AG04450 (cell line): ENCODE data around the gene TBPL2. TPM values are rescaled to one million over a fixed set of nuclear protein-coding genes. Genes with fewer than 3 reads are reported as not detected.

ENCODE experiments used
- CTCF ChIA-PET: fragments of 300-600, 350-600 bp; formaldehyde crosslinking; extraction: SDS; loops from one replicate; lab custom pipeline; 2022; ENCODE audit warnings: antibody characterized with exemption, inconsistent platforms; lab: Charles Lee
- POLR2A ChIA-PET: fragments of 350-600 bp; formaldehyde crosslinking; extraction: SDS; loops from one replicate; lab custom pipeline; 2021; ENCODE audit warnings: antibody characterized with exemption, inconsistent platforms; lab: Yijun Ruan, JAX
- DNase-seq: peaks from one replicate; pipeline ENCODE4 v3.0.0-alpha.2; 2011; ENCODE audit warnings: low read depth, low spot score
- H3K27ac ChIP-seq: one replicate; pipeline ENCODE4 v1.5.1; 2012; ENCODE audit warnings: low read depth, low read length, control low read depth
- H3K27me3 ChIP-seq: one replicate; pipeline ENCODE4 v1.6.0; 2012; ENCODE audit warnings: low read length; ENCODE audit not compliant: control insufficient read depth, insufficient read depth
- H3K4me3 ChIP-seq: 2 replicates; pipeline ENCODE4 v1.5.1; 2011; ENCODE audit warnings: mild to moderate bottlenecking, low read depth, low read length, control low read depth
- H3K9me3 ChIP-seq: 2 replicates; pipeline ENCODE4 v1.5.1; 2012; ENCODE audit warnings: low read length; ENCODE audit not compliant: control insufficient read depth, insufficient read depth
- CTCF ChIP-seq: IDR thresholded peaks from 2 replicates; pipeline ENCODE4 v1.5.1; 2011; ENCODE audit warnings: low read depth, low read length, control low read depth, inconsistent platforms
- polyA plus RNA-seq: library from polyadenylated mRNA; depleted of rRNA; stranded (reverse); fragments of >200 nt; gene quantifications from 2 replicates; pipeline ENCODE4 v1.2.3, GENCODE V29; 2011

TBPL2 gene
- polyA plus RNA-seq, 1 experiment: not detected

GRCh38 chr14:55433880-55434804 lies 6.3 kb downstream of the TBPL2 start:
- no peak for TF ChIP-seq CTCF
- no peak overlapping the region for H3K4me3 ChIP-seq
- peaks cover 7% of the 10 kb centered on the region for H3K27me3 ChIP-seq
- POLR2A ChIA-PET: no interaction called here
- H3K9me3 ChIP-seq: no peaks in the 10 kb centered on the region
- H3K27ac ChIP-seq: no peak overlapping the region
- DNase-seq: no peak
- CTCF ChIA-PET: interaction anchor here (1.4 to 6.6 kb wide), 8 partner anchors 13 to 1053 kb away, joined by 4 to 68 read pairs (median 6); partner anchors contain the start of gene FBXO34

- Histone ChIP-seq H3K9me3 (no peaks in the 10 kb centered on the region), H3K27me3 (peaks cover 7% of the 10 kb centered on the region), H3K27ac (no peak overlapping the region), H3K4me3 (no peak overlapping the region)
- CTCF ChIA-PET: interaction anchor here (0.6 to 6.6 kb wide), 8 partner anchors 9 to 411 kb away, joined by 3 to 68 read pairs (median 7); partner anchors contain the start of gene FBXO34
- POLR2A ChIA-PET: no interaction called here
- no peak for TF ChIP-seq CTCF
- DNase-seq: no peak
Observed at GRCh38 chr14:55432628-55433027, 7.8 kb downstream of the TBPL2 start.

GRCh38 chr14:55430024-55430690 lies 10.3 kb downstream of the TBPL2 start:
- POLR2A ChIA-PET: no interaction called here
- CTCF ChIA-PET: interaction anchor here (0.5 to 3.4 kb wide), 27 partner anchors 16 to 1763 kb away, joined by 3 to 27 read pairs (median 4); partner anchors contain the start of gene FBXO34

GRCh38 chr14:55427439-55427838 lies 13.0 kb downstream of the TBPL2 start:
- no peak for TF ChIP-seq CTCF
- ChIA-PET CTCF (interaction anchor here (0.7 to 3.3 kb wide), 9 partner anchors 9 to 1060 kb away, joined by 3 to 27 read pairs (median 5); no protein-coding TSS in a partner anchor), POLR2A (interaction anchor here (0.7 kb wide), 1 partner anchor 103 kb away, joined by 3 read pairs; no protein-coding TSS in a partner anchor)
- no peak overlapping the region for H3K27ac ChIP-seq
- H3K4me3 ChIP-seq: no peak overlapping the region
- DNase-seq: no peak
- H3K9me3 ChIP-seq: no peaks in the 10 kb centered on the region
- no peaks in the 10 kb centered on the region for H3K27me3 ChIP-seq

More at GRCh38 chr14:55430024-55430690, 10.3 kb downstream of the TBPL2 start:
- Histone ChIP-seq H3K9me3 (no peaks in the 10 kb centered on the region), H3K27ac (no peak overlapping the region), H3K27me3 (peaks cover 3% of the 10 kb centered on the region), H3K4me3 (no peak overlapping the region)
- TF ChIP-seq CTCF: peak; percentile 64
- peak; percentile 67 for DNase-seq
